HG03354 (cell line): Measurements from ENCODE around the gene EVC.
"Not testable (repeated sequence)": the region's sequence is repeated elsewhere in the genome, so short reads cannot be mapped to it uniquely, and the experiment has no call there.

Experiments
- ATAC-seq: cut with Tn5 transposase; IDR thresholded peaks from one replicate; pipeline ENCODE4 v1.9.1; 2021; ENCODE audit warnings: mild to moderate bottlenecking; ENCODE audit not compliant: unreplicated experiment, poor library complexity, severe bottlenecking

The EVC gene

GRCh38 chr4:5728412-5728811 is 17.4 kb downstream of the EVC start:
- not testable (repeated sequence) for ATAC-seq

DNA sequence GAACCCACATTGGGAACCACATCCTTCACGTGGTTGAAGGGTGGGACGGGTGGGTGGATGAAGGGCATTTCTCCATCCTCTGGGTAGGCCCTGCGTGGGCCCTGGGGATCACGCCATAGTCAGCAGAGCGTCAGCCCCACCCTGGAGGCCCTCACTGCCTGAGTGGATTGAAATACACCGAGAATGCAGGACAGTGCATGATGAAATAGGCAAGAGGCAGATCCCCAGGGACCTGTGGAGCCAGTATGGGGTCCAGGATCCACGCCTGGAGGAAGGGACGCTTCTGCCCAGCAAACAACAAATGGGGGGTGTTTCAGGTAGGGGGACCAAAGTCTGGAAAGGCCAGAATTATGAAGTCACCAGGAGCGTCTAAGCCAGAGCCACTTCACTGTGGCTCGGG is 19.4 kb downstream of the EVC start:
- no peak for ATAC-seq

DNA sequence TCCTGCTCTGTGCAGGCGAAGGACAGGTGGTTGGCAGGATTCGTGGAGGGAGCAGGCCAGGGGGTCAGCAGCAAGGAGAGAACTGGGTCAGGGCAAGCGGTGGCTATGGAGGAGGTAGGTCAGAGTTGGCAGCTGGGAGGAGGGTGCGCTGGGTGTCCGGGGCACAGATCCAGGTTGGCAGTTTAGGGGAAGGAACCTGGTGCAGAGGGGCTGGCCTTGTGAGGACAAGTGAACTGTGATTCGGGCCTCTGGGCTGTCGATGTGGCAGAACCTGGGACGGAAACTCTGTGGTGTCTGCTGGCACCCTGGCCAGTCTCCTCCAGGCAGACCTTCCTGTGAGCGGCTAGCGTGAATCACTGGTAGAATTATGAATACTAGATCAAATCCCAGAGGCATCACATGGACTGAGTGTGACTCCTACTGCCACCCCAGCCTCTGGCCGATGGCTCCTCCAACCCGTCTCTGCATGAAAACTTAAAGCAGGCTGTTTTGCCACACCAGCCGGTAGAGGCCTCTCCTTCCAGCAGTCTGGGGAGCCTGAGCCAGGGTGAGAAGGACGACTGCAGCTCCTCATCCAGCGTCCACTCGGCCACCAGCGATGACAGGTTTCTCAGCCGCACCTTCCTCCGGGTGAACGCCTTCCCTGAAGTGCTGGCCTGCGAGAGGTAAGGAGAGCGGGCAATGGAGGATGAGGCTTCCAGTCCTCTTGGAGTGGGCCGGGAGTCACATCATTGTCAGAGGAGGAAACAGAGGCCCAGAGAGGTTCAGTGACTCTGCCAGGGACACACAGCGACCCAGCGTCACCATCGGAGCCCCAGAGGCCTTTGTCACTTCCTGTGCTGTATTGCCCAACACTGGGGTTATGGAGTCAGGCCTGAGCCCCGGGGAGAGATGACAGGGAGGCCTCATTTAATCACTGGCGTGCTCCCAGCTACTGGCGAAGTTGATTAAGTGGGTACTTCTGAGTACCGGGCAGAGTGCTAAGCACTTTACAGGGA is 20.3 kb downstream of the EVC start:
- ATAC-seq = no peak

GRCh38 chr4:5732158-5732557 is 21.2 kb downstream of the EVC start:
- no peak for ATAC-seq

DNA sequence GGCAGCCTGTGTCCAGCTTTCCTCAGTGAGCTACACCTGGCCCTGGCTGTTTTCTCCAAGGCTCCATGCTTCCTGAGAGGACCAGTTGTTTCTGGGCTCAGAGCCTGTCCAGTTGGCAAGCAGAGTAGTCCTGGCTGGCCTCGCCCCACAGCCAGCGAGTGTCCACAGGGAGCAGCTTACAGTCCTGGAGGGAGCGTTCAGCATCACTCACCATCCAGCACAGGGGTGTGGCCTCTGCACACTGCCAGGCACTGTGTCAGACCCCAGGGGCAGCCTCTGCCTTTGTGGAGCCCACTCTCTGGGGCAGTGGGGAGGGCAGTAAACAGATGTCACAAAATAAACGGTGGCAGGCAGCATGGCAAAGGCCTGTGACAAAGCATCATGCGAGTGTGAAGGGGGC is 23.9 kb downstream of the EVC start:
- no peak for ATAC-seq

GRCh38 chr4:5735463-5735862 is 24.5 kb downstream of the EVC start:
- no peak for ATAC-seq

DNA sequence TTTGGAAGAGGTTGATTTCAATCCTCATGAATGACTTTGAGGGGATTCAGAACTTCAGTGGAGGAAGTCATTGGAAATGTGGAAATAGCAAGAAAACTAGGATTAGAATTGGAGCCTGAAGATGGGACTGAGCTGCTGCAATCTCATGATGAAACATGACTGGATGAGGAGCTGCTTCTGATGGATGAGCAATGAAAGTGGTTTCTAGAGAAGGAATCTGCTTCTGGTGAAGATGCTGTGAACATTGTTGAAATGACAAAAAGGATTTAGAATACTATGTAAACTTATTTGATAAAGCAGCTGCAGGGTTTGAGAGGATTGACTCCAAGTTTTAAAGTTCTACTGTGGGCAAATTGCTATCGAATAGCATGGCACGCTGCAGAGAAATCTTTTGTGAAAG is 27.1 kb downstream of the EVC start:
- no peak for ATAC-seq

DNA sequence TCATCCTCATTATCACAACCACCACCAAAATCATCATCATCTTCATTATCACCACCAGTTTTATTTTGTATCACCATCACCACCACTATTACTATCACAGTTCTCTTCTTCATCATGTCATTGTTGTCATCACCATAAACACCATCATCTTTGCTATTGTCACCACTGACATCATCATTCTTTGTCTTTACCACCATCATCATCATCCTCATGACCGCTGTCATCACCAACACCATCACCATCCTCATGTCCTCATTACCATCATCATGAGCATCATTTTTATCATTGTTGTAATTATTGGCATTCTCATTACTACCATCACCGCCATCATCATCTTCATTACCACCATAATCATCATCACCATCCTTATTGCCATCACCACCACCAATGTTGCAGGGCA is 31.4 kb downstream of the EVC start:
- ATAC-seq = no peak

GRCh38 chr4:5742968-5743367 is 32.0 kb downstream of the EVC start:
- no peak for ATAC-seq

- ATAC-seq = no peak
Observed at GRCh38 chr4:5746250-5746649, 35.2 kb downstream of the EVC start.

DNA sequence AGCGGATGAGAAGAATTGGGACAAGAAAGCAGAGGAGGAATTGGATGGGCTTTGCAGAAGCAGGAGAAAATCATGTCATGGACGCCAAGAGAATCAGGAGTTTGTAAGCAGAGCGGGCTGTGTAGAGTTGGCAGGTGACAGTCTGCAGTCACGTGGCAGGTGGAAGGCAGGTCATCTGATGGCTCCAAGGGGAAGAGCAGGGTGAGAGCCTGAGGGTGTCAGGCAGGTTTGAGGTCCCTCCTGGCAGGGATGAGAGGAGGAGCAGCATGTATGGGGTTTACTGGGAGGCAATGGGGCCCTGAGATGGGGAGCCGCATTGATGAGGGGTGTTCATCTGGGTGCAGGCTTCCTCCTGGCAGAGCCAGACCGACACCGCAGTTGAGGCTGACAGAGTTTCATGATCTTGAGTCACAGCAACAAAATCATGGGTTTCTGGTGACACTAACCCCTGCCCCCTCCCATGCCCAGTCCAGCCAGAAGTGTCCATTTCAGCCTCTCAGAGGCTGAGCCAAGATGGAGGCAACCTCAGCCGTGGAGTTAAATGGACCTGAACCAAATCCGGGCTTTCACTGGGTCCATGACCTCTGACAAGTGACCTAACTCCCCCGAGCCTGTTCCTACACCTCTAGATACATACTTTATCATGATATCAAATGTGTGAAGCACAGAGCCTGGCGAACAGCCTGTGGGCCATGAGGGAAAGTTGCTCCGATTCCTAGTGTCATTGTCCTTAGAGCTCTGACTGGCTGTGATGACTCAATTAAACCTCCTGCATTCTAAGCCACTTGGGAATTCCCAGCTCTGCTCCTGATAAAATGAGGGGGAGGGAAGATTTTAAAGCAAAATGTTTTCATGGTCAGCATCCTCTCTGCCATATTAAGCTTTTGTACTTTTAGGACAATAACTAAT is 36.1 kb downstream of the EVC start:
- ATAC-seq = no peak

DNA sequence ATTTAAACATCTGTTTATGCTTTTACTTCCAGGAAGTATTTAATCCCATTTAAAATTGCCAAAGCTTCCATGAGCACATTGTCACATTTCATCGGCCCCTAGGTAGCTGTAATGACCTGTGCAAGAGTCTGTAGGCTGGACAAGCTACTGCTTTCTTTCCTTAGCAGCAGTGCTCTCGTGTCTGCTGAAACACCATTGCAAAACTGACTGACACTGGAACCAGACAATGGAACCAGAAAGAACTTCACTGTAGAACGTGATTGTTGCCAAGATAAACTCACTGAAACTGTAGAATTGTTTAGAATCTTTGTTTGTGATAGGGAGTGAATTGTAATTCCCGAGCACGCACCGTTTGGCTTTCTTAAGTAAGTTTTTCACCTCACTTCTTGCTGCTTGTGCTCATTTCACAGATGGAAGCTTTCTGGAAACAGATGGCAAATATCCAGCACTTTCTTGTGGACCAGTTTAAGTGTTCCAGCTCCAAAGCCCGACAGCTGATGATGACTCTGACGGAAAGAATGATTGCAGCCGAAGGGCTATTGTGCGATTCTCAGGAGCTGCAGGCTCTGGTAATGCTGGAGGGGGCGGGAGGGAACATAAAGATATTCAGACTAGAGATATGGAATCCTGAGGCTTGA is 36.9 kb downstream of the EVC start:
- ATAC-seq = no peak

- no peak for ATAC-seq
Observed at GRCh38 chr4:5749568-5749967, 38.6 kb downstream of the EVC start.

GRCh38 chr4:5750052-5750945 is 39.3 kb downstream of the EVC start:
- ATAC-seq = no peak

- no peak for ATAC-seq
Observed at GRCh38 chr4:5750946-5751665, 40.1 kb downstream of the EVC start.

- no peak for ATAC-seq
Observed at GRCh38 chr4:5751666-5752375, 40.8 kb downstream of the EVC start.

GRCh38 chr4:5752376-5753184 is 41.6 kb downstream of the EVC start:
- no peak for ATAC-seq
